Neutrophil (primary cell): ENCODE data around the gene EGFR.

Source experiments
- H3K27ac ChIP-seq: fragments of 200-600 bp; sonication (generic); 2 replicates; pipeline ENCODE4 v1.5.1; 2016; ENCODE audit warnings: mild to moderate bottlenecking, moderate library complexity
- H3K27me3 ChIP-seq: fragments of 200-600 bp; sonication (generic); 2 replicates; pipeline ENCODE4 v1.6.0; 2016; ENCODE audit warnings: mild to moderate bottlenecking
- H3K36me3 ChIP-seq: fragments of 200-600 bp; sonication (generic); 2 replicates; pipeline ENCODE4 v1.5.1; 2017
- H3K4me1 ChIP-seq, 2 experiments: fragments of 200-600 bp in 1 of 2; sonication (generic) in 1 of 2; 1 replicate in 1 of 2; 2 replicates in 1 of 2; pipeline versions ENCODE4 v1.5.1 to v1.6.1; 2013 to 2016; ENCODE audit warnings: low read depth in 1 of 2, low read length in 1 of 2, mild to moderate bottlenecking in 1 of 2, moderate library complexity in 1 of 2; ENCODE audit not compliant: control insufficient read depth in 1 of 2, insufficient read depth in 1 of 2
- H3K4me3 ChIP-seq, 2 experiments: fragments of 200-600 bp in 1 of 2; sonication (generic) in 1 of 2; 1 replicate in 1 of 2; 2 replicates in 1 of 2; pipeline ENCODE4 v1.5.1; 2013 to 2016; ENCODE audit warnings: low read depth in 1 of 2, low read length in 1 of 2, mild to moderate bottlenecking in 1 of 2, moderate library complexity in 1 of 2
- H3K9me3 ChIP-seq: fragments of 200-600 bp; sonication (generic); 2 replicates; pipeline ENCODE4 v1.5.1; 2016
- TF ChIP-seq, protein P1 (sequence below): fragments of 200-600 bp; sonication (generic); IDR thresholded peaks from 2 replicates; pipeline ENCODE4 v1.5.1; 2016; ENCODE audit warnings: antibody characterized with exemption

EGFR gene

GRCh38 chr7:55253188-55253587 is 234.4 kb downstream of the EGFR start:
- Histone ChIP-seq H3K27me3 (peaks cover 74% of the 10 kb centered on the region), H3K4me1 (peaks cover 0 to 12% of the 10 kb centered on the region in 2 experiments), H3K4me3 (no peak overlapping the region), H3K27ac (no peak overlapping the region), H3K9me3 (no peaks in the 10 kb centered on the region), H3K36me3 (no peaks in the 10 kb centered on the region)
- TF ChIP-seq, protein P1, sequence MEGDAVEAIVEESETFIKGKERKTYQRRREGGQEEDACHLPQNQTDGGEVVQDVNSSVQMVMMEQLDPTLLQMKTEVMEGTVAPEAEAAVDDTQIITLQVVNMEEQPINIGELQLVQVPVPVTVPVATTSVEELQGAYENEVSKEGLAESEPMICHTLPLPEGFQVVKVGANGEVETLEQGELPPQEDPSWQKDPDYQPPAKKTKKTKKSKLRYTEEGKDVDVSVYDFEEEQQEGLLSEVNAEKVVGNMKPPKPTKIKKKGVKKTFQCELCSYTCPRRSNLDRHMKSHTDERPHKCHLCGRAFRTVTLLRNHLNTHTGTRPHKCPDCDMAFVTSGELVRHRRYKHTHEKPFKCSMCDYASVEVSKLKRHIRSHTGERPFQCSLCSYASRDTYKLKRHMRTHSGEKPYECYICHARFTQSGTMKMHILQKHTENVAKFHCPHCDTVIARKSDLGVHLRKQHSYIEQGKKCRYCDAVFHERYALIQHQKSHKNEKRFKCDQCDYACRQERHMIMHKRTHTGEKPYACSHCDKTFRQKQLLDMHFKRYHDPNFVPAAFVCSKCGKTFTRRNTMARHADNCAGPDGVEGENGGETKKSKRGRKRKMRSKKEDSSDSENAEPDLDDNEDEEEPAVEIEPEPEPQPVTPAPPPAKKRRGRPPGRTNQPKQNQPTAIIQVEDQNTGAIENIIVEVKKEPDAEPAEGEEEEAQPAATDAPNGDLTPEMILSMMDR: no peak

GRCh38 chr7:55254242-55254595 is 235.4 kb downstream of the EGFR start:
- no peak overlapping the region for H3K4me3 ChIP-seq
- H3K27ac ChIP-seq: no peak overlapping the region
- TF ChIP-seq, protein P1: no peak
- H3K4me1 ChIP-seq: peaks cover 0 to 12% of the 10 kb centered on the region in 2 experiments
- no peaks in the 10 kb centered on the region for H3K9me3 ChIP-seq
- no peaks in the 10 kb centered on the region for H3K36me3 ChIP-seq
- peaks cover 82% of the 10 kb centered on the region for H3K27me3 ChIP-seq

GRCh38 chr7:55254596-55255495 is 236.0 kb downstream of the EGFR start:
- TF ChIP-seq, protein P1: peak; percentile 56
- no peaks in the 10 kb centered on the region for H3K9me3 ChIP-seq
- peaks cover 84% of the 10 kb centered on the region for H3K27me3 ChIP-seq
- no peak overlapping the region for H3K4me3 ChIP-seq
- H3K27ac ChIP-seq: no peak overlapping the region
- H3K36me3 ChIP-seq: no peaks in the 10 kb centered on the region
- H3K4me1 ChIP-seq: peaks cover 0 to 12% of the 10 kb centered on the region in 2 experiments

DNA sequence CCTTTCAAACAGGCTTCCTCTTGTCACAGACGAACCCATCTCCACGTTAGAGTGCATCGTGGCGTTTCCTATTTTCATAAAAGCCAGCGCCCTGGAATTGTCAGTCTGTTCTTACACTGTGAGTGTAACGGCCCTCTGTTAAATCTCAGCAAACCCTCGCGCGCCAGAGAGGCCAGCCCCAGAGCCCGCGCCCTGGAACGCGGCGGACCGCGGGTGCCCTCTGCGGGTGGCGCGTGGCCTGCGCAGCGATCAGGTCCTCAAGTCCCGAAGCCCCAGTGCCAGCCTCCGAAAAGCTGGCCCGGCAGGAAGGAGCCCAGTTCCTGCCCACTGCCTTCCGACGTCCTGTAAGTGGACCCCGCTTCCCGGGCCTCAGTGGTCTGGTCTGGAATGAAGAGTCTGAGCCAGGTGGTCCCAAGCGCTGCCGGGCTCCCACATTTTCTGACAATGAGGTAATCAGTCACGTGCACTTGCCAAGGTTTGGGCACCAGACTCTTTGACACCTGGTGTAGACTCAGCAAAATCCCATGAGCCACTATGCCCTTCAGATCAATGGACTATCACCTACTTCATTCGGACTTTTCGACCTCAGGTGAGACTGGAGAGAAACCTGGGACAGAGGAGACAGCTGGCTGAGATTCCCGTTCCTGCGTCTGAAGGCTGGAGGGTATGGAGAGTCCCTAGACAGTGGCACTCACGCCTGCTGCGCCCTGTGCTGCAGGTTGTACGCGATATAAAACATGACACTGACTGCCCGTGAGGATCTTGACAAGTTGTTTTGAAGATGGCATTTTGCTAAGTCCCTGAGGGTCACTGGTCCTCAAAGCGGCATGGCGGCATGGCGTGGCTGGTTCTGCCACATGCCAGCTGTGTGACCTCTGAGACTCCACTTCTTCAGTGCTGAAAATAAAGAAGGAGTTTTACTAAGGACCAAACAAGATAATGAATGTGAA is 237.0 kb downstream of the EGFR start:
- Histone ChIP-seq H3K4me3 (no peak overlapping the region), H3K36me3 (no peaks in the 10 kb centered on the region), H3K9me3 (no peaks in the 10 kb centered on the region), H3K27ac (no peak overlapping the region), H3K4me1 (peaks cover 0 to 12% of the 10 kb centered on the region in 2 experiments), H3K27me3 (peaks cover 86% of the 10 kb centered on the region)
- TF ChIP-seq, protein P1: no peak

- TF ChIP-seq, protein P1: no peak
- H3K4me1 ChIP-seq: peaks cover 0 to 12% of the 10 kb centered on the region in 2 experiments
- no peak overlapping the region for H3K27ac ChIP-seq
- no peak overlapping the region for H3K4me3 ChIP-seq
- no peaks in the 10 kb centered on the region for H3K9me3 ChIP-seq
- no peaks in the 10 kb centered on the region for H3K36me3 ChIP-seq
- peaks cover 63% of the 10 kb centered on the region for H3K27me3 ChIP-seq
Observed at GRCh38 chr7:55258631-55259030, 239.8 kb downstream of the EGFR start.
